ENCODE results near the gene NPAS3.

DNA sequence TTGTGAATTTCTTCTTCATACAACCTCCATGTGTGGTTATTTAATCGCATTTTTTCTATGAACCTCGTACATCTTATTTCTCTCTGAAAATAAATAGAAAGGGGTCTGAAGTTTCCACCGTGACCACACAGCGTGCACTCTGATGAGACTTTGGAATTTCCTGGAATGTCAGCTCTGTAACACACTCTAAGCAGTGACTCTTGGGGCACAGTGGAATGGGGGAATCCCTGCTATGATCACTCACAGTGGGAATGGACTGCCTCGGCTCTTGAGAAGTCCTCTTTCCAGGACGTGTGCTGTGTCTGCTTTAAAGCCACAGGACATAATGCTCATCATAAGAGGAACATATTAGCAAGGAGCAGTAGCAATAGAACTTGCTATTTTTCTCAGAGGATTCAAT is 596.0 kb downstream of the NPAS3 start:
- TF ChIP-seq, protein P1, sequence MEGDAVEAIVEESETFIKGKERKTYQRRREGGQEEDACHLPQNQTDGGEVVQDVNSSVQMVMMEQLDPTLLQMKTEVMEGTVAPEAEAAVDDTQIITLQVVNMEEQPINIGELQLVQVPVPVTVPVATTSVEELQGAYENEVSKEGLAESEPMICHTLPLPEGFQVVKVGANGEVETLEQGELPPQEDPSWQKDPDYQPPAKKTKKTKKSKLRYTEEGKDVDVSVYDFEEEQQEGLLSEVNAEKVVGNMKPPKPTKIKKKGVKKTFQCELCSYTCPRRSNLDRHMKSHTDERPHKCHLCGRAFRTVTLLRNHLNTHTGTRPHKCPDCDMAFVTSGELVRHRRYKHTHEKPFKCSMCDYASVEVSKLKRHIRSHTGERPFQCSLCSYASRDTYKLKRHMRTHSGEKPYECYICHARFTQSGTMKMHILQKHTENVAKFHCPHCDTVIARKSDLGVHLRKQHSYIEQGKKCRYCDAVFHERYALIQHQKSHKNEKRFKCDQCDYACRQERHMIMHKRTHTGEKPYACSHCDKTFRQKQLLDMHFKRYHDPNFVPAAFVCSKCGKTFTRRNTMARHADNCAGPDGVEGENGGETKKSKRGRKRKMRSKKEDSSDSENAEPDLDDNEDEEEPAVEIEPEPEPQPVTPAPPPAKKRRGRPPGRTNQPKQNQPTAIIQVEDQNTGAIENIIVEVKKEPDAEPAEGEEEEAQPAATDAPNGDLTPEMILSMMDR (conservative IDR thresholded peaks at IDR 0.05; ENCODE audit: low read length): no peak
- no peak for TF ChIP-seq EZH2phosphoT487 (IDR thresholded peaks at IDR 0.05; ENCODE audit: borderline replicate concordance)

All from Loucy (cell line).